Fibroblast of skin of right quadriceps (primary cell): ENCODE measurements around the gene SAP30L.

ENCODE experiments used
- DNase-seq: peaks from one replicate; pipeline ENCODE4 v3.0.0-alpha.2; 2013

The SAP30L gene, protein sequence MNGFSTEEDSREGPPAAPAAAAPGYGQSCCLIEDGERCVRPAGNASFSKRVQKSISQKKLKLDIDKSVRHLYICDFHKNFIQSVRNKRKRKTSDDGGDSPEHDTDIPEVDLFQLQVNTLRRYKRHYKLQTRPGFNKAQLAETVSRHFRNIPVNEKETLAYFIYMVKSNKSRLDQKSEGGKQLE

DNA sequence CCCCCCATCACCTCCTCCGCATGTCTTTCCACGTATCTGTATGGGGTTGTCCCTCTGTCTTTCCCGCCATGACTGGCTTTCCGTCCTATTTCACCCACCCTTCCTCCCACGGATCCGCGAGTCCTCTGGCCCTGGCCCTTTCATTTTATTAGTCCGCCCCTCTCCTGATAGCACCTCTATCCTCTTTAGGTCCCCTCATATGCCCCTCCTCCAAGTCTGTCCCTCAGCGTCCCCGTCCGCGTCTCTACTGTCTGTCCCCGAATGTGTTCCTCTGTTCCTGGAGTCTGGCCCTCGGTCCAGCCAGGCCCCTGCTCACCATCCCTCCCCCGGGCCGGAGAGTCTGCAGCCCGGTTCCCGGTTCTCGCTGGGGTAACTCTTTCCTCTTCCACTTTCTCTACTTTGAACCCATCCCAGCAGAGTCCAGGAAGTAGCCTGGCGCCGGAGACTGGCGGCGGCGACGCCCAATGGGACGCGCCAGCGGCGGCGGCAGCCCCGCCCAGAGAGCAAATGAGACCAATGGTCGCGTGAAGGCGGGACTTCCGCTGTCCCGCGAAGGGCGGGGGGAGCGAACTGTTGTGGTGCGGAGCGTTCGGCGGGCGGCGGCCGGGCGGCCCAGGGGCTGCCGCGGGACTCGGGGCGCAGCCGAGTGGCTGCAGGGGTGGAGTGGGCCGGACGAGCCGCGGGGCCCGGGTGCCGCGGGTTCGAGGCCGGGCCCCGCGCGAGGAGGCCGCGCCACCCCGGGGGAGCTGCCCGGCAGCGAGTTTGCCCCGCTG lies at the start of gene SAP30L:
SAP30L (plus strand) TSS at position 576 of the 773 bp plus-strand sequence. CDS start 608 bp downstream, outside the sequence.
- DNase-seq = peak; percentile 93

DNA sequence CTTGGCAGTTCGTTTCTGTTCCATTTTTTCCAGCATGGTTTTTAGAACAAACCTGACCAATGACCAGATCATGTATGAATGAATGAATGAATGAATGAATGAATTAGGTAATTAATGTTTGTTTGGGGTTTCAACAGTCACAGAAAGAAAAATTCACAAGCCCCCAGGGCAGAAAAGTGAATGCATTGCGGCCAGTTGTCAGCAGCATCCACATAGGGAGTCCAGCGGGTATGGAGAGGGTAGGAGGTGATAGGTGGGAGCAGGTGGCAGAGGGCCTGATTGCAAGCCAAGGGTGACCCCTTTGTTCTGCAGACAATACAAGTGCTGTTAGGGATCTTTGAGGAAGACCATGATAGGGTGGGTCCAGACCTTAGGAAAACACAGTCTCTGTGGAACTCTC lies 49.7 kb upstream of the SAP30L start:
- no peak for DNase-seq

DNA sequence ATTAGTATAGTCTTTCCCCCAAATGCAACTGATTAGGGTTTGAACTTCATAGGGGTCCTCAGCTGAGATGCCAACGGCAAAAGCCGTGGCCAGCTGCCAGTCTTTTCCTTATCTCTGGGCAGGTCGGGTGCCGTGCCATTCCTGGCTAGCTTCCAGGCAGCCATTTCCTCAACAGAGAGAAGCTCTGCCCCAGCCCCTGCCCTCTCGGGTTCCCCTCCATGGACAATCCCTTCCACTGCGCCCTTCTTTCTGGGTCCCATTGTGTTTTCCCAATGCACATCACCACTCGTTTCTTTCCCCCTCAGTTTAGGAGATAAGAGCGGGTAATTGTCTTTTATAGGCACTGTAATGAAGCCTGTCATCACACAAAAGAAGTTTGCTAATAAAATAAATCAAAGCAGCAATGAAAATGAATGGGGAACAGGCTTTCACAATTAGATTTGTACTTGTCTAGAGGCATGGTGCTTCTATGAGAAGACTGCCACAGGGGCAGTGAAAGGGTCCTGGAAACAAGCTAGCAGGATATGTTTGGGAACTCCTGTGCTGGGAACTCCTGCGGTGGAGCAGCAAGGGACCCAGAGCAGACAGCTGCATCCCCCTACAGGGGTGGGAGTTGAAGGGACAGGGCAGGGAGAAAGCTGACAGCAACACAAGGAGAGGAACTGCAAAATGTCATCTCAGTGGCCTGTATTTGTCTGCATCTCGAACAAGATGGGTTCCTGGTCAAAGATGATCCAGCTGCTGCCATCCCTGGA lies 48.0 kb upstream of the SAP30L start:
- no peak for DNase-seq

DNA sequence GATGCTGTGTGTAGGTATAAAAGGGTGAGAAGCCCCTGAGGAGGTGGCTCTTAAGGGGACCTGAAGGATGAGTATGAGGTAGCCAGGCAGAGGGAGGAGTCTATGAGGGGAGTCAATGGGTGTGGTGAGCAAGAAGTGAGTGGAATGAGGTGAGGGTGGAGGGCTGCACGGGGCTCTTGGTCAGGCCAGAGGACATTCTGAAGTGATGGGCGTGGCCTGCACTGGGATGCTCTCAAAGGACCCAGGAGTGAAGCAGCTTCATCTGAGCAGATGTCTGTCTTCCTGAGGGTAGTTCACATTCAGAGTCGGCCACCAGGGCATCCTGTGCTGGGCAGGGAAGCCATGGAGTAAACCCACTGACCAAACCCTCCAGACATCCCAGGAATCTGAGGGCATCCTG lies 45.1 kb upstream of the SAP30L start:
- no peak for DNase-seq

DNA sequence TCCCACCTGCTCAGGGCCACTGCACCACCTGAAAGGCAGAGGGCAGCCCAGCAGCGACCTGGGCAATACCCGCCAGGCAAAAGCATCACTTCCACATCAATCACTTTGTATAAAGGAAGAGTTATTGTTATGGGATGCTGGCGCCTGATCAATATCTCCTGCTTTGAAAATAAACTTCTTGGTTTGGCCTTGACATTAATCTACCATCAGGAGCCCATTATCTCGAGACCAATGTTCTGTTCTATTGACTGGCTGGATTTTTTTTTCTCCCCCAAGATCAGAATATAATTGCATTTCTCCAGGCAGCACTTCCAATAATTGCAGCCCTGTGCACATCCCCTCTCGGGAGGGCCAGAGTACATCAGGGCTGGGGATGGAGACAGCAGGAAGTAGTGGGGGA lies 44.4 kb upstream of the SAP30L start:
- DNase-seq = no peak

DNA sequence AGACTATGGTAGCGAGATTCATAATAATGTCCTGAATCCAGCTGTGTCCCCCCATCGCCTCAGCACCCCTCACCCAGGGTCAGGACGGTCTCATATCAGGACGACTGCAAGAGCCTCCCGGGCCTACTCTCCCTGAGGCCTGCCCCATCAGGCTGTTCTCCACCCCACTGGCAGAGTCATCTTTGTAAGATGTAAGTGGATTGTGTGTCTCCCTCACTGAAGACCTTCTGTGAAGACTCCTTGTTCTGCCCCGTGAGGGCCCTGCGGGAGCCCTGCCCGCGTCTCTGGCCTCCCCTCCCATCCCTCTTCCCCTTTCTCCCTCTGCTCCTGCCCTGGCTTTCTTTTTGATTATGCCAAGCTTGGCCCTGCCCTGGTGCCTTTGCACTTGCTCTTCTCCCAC lies 43.9 kb upstream of the SAP30L start:
- DNase-seq = no peak

DNA sequence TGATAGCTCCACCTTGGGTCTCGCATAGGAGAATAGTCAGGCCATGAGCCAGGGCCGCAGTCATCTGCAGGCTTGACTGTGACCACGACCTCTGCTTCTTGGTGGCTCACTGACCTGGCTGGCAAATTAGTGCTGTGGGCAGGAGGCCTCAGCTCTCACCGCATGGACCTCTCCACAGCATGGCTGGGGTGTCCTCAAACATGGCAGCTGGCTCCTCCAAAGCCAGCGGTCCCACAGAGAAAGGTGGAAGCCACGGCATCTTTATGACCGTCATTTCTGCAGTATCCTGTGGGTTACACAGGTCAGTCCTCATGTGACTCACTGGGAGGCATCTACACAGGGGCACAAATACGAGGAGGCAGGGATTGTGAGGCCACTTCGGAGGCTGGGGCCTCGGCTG lies 43.2 kb upstream of the SAP30L start:
- no peak for DNase-seq

DNA sequence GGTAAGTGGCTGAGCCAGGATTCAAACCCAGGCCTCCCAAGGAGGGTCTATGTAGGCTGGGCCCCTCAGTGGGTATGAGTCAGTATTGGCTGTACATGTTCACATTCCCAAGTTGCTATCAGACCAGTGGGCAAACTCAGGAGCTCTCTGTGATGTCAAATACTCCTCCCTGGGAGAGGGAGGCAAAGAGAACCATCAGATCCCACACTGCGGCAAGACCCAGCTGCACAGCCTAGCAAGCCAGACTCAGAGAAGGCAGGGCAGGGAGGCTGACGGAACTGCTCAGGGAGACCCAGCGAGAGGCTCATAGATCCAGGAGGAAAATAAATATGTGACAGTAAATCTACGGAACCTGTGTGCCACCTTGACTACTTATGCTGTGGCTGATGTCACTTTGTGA lies 42.6 kb upstream of the SAP30L start:
- DNase-seq = peak; percentile 29

DNA sequence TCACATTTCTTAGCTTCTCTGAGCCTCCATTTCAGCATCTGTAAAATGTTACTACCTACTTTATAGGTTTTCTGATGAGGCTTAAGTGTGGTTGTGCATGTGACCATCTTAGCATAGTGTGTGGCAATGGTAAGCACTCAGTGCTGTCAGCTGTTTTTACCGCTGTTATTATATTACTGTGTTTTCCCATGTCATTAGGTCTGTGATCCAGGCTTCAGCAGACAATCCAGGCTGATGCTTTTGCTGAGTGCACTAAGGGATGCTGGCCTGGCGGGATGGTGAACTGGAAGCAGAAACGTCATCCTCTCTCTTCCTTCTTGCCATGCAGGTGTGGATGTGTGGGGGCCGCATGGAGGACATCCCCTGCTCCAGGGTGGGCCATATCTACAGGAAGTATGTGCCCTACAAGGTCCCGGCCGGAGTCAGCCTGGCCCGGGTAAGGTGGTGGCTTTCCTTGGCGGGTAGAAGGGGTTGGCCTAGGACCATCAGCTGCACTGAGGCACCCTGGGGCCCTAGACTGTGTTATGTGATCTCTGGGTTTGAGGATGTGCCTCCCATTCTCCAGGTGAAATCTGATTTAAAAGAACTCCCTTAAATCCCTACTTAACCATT lies 41.9 kb upstream of the SAP30L start:
- DNase-seq = no peak

DNA sequence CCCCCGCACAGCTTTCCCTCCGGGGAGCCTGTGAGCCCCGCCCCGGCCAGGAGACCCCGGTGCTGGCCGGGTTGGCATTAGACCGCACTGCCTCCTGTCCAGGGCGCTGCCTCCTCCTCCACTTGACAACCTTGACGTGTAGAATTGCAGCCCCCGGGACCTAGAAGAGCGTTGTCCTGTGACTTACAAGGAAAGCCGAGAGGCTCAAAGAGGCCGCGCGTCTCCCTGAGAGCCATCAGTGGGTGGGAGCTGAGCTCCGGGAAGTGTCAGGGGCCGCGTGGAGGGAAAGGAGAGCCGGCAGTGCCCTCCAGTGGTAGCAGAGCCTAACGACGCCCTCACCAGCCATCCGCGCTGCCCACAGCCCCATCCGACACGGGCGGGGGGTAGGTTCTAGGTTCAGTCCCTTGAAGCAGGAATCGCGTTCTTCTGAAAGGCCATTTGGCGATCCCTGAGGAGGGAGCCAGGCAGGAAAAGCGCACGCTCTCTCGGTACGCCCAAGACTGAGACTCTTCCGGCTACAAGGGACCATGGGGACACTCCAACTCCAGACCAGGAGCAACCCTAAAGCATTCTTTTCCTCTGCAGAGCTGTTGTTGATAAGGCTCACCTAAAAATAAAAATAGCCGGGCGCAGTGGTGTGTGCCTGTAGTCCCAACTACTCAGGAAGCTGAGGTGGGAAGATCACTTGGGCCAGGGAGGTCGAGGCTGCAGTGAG lies 40.6 kb upstream of the SAP30L start:
- peak; percentile 73 for DNase-seq

DNA sequence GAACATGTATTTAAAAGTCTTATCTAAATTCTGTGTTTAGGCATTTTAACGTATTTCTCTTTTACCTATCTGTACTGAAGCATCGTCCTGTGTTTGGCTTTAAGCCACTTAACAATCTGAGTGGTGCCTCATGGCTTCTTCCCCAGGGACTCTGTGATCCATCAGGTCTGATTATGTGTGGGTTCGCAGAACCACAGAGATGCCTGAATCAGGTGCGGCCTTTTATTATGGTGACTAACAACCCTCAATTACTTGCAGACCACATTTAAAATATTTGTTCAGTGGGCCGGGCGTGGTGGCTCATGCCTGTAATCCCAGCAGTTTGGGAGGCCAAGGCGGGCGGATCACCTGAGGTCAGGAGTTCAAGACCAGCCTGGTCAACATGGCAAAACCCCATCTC lies 39.6 kb upstream of the SAP30L start:
- DNase-seq = peak; percentile 28

DNA sequence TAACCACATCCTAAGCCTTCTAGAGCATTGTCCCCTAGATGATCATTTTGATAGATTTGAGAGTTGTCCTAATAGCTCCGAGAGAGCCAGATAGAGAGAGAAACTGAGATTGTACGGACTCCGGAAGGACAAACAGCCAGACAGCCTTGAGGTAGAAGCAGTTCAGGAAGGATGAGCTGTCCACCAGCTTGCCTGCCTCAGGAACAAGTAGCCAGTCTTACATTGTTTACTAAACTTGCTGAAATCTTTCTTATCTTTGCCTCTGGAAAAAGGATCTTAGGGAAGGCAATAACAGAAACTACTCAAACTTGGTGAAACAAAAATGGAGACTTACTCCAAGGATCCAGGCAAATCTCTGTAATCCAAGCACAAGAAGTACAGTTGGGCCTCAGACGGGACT lies 39.0 kb upstream of the SAP30L start:
- DNase-seq = no peak

DNA sequence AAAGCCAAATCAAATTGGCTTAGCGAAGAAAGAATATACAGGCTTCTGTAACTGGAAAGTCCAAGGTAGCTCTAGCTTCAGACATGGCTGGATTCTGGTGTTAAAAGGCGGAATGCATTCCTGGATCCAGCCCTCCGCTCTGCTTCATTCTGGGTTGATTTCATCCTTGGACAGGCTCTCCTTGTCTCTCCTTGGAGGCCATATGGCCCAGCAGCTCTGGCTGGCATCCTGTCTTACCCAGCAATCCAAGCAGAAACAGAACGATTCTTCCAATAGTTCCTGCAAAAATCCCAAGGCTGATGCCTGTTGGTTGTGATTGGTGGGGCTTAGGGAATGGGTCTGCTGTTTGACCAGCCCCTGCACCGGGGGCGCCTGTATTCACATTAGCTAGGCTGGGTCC lies 37.0 kb upstream of the SAP30L start:
- no peak for DNase-seq

DNA sequence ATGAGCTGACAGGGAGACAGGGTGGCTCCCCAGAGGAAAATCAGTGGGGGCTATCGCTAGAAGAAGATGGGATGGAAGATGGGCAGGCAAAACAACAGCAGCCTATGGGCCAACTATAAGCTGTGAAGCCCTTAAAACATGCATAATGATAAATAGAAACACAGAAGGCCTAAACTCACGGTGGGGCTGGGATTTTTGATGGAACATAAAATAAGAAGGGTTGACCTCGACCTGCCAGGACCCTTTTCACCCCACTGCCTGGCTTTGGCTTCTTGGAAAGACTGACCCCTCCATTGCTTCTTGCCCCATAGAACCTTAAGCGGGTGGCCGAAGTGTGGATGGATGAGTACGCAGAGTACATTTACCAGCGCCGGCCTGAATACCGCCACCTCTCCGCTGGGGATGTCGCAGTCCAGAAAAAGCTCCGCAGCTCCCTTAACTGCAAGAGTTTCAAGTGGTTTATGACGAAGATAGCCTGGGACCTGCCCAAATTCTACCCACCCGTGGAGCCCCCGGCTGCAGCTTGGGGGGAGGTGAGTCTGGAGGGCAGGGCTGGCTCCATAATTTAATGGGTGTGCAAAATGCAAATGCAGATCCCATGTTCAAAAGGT lies 36.5 kb upstream of the SAP30L start:
- DNase-seq = no peak

DNA sequence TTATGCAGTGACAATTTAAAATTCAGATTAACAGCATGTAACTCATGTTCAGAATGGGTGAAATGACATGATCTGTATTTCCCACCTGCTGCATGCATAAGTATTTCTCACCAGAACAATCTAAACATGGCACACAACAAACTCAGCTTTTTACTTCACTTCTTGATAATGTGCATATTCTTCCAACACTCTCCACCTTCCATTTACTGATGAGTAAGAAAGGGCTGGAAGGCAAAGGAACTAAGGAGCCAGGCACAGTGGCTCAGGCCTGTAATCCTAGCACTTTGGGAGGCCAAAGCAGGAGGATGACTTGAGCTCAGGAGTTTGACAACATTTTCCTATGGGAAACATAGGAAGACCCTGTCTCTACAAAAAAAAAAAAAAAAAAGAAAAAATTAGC lies 35.8 kb upstream of the SAP30L start:
- DNase-seq = no peak

DNA sequence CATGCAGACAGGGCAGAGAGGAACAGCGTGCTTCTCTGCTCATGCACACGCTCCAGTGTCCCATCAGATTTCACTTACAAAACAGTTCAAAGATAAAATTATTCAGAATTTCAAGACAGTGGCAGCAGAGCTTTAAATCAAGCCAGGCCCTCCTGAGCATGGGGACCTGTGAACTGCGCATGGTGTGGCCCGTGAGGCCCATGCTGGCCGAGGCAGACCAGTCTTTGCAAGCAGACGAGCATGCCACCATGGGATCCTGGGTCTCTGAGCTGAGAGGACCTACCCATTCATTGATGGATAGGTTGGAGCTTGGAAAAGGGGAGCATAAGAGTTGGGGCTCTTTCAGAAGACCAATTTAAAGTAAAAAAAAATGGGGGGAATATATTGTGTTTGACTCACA lies 35.0 kb upstream of the SAP30L start:
- no peak for DNase-seq

DNA sequence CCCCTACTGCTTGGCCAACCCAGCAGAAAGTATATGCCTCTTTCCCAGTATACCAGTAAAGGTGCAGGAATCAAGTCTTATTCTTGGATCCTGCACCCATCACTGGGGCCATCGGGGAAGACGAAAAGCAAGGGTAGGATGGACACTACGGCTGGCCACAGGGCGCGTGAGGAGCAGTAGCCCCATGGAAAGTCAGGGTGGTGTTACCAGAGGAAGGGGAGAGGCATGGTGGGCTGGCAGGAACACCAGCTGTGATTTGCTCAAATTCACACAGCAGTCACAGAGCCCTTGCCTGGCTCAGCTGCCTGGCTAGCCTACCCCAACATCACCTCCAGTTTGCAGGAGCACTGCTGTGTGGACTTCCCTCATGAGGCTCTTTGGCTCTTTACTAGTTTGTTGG lies 34.5 kb upstream of the SAP30L start:
- DNase-seq = no peak

DNA sequence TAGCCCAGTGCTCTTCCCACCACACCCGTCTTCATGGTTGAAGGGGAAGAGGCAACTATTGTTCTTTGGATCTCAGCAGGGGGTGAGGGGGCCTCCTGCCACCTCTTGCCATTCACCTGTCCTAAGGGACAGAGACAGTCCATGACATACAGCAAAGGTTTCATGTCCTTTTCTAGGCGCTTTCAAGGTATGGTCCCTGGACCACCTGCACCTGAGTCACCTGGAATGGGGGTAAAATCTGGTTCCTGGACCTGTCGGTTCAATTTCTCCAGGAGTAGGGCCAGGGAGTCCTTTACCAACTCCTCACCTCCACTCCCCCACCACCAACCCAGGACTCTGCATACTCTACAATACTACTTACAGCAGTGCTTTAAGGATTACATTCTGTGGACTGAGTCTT lies 33.5 kb upstream of the SAP30L start:
- DNase-seq = no peak

DNA sequence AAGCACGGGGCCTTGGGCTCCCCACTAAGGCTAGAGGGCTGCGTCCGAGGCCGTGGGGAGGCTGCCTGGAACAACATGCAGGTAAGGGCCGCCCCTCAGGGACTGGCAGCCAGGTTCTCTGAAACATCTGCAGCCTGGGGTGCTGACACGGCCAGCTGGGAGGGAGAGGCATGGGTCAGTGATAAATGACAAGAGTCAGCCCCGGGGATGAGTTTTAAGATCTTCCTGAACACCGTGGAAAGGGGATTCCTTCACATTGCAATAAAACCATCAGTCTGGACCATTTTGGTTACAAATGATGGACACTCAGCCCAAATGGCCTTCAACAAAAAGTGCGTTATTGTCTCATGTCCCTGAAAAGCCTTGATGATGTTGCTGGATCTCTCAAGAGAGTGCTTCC lies 32.9 kb upstream of the SAP30L start:
- no peak for DNase-seq

DNA sequence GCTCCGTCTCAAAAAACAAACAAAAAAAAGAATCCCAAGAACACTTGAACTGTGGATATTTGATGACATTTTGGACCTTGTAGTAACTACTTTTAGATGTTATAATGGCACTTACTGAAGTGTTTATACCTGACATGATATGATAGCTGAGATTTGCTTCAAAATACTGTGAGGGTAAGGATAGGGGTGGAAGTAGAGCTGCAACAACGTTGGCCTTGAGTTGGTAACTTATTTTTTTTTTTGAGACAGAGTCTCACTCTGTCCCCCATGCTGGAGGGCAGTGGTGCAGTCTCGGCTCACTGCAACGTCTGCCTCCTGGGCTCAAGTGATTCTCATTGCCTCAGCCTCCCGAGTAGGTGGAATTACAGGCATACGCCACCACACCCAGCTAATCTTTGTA lies 30.7 kb upstream of the SAP30L start:
- DNase-seq = no peak

DNA sequence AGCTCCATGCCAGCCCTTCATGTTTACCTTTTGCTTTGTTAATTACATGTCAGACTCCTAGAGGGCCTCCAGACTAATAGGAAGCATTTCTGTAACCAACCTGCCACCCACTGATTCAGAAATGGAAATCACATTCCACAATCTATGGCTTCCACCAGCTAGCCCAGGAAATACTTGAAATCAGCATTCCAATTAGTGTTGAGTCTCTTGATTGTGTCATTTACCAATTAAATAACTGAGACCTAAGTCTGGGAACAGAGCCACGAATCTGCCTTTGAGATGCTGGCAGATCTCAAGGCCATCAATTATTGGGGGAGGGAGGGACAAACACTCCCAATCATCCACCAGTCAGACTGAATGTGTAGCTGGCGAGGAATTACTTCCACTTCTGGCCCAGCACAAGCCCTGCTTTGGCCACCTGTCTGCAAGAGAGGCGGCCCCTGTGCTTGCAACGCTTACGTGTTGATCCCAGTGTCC lies 27.4 kb upstream of the SAP30L start:
- DNase-seq = peak; percentile 76

DNA sequence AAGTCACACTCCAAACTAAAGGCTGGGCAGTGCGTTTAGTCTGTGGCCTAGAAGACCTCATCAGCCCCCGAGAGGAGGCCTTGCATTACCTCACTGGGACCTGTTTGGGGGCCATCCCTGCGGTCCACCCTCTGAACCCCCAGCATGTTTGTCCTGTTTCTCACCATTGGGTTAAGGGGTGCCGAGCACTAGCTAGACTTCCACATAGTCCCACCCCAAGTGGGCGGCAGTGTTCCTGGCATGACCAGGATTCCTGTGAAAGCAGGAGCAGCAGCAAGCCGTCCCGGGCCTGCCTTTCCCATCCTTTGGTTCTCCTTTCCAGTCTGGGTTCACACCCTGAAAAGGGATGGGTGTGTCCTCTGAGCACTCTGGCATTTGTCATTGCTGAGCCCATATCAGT lies 26.6 kb upstream of the SAP30L start:
- no peak for DNase-seq
